ENCODE data around the gene ZBTB20. TPM values are rescaled to one million over a fixed set of nuclear protein-coding genes. Genes with fewer than 3 reads are reported as not detected.

Gene ZBTB20
- total RNA-seq, 1 donor from 2014 or later = 19.1 TPM

GRCh38 chr3:114370537-114371174, 776.4 kb downstream of the ZBTB20 start:
- no peak for DNase-seq (ENCODE audit: extremely low spot score, unreplicated experiment)
- Mint-ChIP-seq H3K9me3 (ENCODE audit: unreplicated experiment) (no peaks in the 10 kb centered on the region), H3K4me3 (ENCODE audit: unreplicated experiment) (no peak overlapping the region), H3K27me3 (ENCODE audit: unreplicated experiment) (no peaks in the 10 kb centered on the region), H3K27ac (ENCODE audit: unreplicated experiment) (no peak overlapping the region), H3K4me1 (ENCODE audit: unreplicated experiment) (peaks cover 7% of the 10 kb centered on the region), H3K36me3 (ENCODE audit: unreplicated experiment) (peaks cover 4% of the 10 kb centered on the region)
- TF ChIP-seq CTCF (IDR thresholded peaks at IDR 0.05) = no peak

GRCh38 chr3:114365909-114366308, 781.2 kb downstream of the ZBTB20 start:
- Mint-ChIP-seq H3K27me3 (ENCODE audit: unreplicated experiment) (no peaks in the 10 kb centered on the region), H3K4me1 (ENCODE audit: unreplicated experiment) (peaks cover 9% of the 10 kb centered on the region), H3K27ac (ENCODE audit: unreplicated experiment) (no peak overlapping the region), H3K36me3 (ENCODE audit: unreplicated experiment) (no peaks in the 10 kb centered on the region), H3K4me3 (ENCODE audit: unreplicated experiment) (no peak overlapping the region), H3K9me3 (ENCODE audit: unreplicated experiment) (no peaks in the 10 kb centered on the region)
- no peak for TF ChIP-seq CTCF (IDR thresholded peaks at IDR 0.05)
- DNase-seq (ENCODE audit: extremely low spot score, unreplicated experiment) = no peak

GRCh38 chr3:114364806-114365654, 782.1 kb downstream of the ZBTB20 start:
- TF ChIP-seq CTCF (IDR thresholded peaks at IDR 0.05) = no peak
- Mint-ChIP-seq H3K27ac (ENCODE audit: unreplicated experiment) (no peak overlapping the region), H3K4me3 (ENCODE audit: unreplicated experiment) (no peak overlapping the region), H3K36me3 (ENCODE audit: unreplicated experiment) (peaks cover 2% of the 10 kb centered on the region), H3K27me3 (ENCODE audit: unreplicated experiment) (no peaks in the 10 kb centered on the region), H3K4me1 (ENCODE audit: unreplicated experiment) (peaks cover 9% of the 10 kb centered on the region), H3K9me3 (ENCODE audit: unreplicated experiment) (no peaks in the 10 kb centered on the region)
- no peak for DNase-seq (ENCODE audit: extremely low spot score, unreplicated experiment)

GRCh38 chr3:114363554-114364202, 783.4 kb downstream of the ZBTB20 start:
- Mint-ChIP-seq H3K36me3 (ENCODE audit: unreplicated experiment) (peaks cover 2% of the 10 kb centered on the region), H3K4me1 (ENCODE audit: unreplicated experiment) (peaks cover 9% of the 10 kb centered on the region), H3K9me3 (ENCODE audit: unreplicated experiment) (no peaks in the 10 kb centered on the region), H3K27ac (ENCODE audit: unreplicated experiment) (no peak overlapping the region), H3K4me3 (ENCODE audit: unreplicated experiment) (no peak overlapping the region), H3K27me3 (ENCODE audit: unreplicated experiment) (peaks cover 2% of the 10 kb centered on the region)
- no peak for DNase-seq (ENCODE audit: extremely low spot score, unreplicated experiment)
- no peak for TF ChIP-seq CTCF (IDR thresholded peaks at IDR 0.05)

GRCh38 chr3:114362815-114363214, 784.3 kb downstream of the ZBTB20 start:
- H3K4me3 Mint-ChIP-seq (ENCODE audit: unreplicated experiment) = no peak overlapping the region
- H3K27ac Mint-ChIP-seq (ENCODE audit: unreplicated experiment) = no peak overlapping the region
- TF ChIP-seq CTCF (IDR thresholded peaks at IDR 0.05) = peak; percentile 60
- H3K4me1 Mint-ChIP-seq (ENCODE audit: unreplicated experiment) = peaks cover 9% of the 10 kb centered on the region
- peaks cover 6% of the 10 kb centered on the region for H3K27me3 Mint-ChIP-seq (ENCODE audit: unreplicated experiment)
- peaks cover 2% of the 10 kb centered on the region for H3K36me3 Mint-ChIP-seq (ENCODE audit: unreplicated experiment)
- no peak for DNase-seq (ENCODE audit: extremely low spot score, unreplicated experiment)
- H3K9me3 Mint-ChIP-seq (ENCODE audit: unreplicated experiment) = no peaks in the 10 kb centered on the region
